ENCODE results near the gene C18orf54.
"Not testable (repeated sequence)": the region's sequence is repeated elsewhere in the genome, so short reads cannot be mapped to it uniquely, and the experiment has no call there.

C18orf54 gene

DNA sequence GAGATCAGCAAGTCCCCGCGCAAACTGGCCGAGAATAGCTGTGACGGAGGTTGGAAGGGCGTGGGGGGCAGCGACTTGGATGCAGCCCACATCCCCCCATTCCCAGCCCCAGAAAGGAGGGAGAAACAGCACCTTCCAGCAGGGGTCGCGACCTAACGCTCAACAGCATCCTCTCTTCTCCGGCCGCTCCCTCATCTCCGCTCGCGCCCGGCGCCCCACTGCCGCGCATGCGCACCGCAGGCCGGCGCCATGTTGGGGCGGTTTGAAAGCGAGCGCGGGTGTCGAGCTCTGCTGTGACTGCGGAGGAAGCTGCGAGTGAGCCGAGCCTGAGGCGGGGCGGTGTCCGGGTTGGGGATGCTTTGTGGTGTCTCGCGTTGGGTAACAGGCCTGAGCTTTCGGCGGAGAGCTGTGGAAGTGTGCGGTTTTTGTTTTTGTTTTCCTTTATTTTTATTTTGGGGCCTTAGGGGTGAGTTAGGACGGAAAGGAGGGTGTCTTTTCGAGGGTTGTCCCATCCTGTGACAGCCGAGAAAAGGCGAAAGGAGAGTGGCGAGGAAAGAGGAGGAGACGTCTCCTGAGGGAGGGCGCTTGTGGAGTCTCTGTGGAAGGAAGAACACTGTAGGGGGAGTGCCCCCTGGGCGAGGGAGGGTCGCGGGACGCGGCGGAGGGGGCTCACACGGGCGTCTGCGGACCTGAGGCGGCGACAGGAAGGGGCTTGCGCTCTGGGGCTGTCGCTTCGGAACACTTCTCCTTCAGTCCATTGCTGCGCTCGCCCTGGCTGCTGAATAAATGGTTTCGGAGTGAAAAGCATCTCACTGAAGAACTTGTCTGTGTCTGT, at the start of gene C18orf54, which contains the start of gene STARD6:
C18orf54 (plus strand) TSS at position 247 of the 835 bp plus-strand sequence. CDS start 2,667 bp downstream, outside the sequence.
STARD6 (minus strand) TSS at position 199 of the 835 bp plus-strand sequence. CDS start 3,285 bp downstream, outside the sequence.
- DNase-seq = peak; percentile 91

DNA sequence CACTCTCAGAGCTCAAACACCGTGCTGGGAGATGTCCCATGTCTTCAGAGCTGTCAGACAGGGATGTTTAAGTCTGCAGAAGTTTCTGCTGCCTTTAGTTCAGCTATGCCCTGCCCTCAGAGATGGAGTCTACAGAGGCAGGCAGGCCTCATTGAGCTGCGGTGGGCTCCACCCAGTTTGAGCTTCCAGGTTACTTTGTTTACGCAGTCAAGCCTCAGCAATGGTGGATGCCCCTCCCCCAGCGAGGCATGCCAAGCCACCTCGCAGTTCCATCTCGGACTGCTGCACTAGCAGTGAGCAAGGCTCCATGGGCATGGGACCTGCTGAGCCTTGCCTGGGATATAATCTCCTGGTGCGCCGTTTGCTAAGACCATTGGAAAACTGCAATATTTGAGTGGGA, 48.1 kb upstream of the C18orf54 start:
- DNase-seq = not testable (repeated sequence)

- DNase-seq = no peak
Measured at GRCh38 chr18:54316071-54316820, 41.5 kb upstream of the C18orf54 start.

GRCh38 chr18:54323561-54323960, 34.1 kb upstream of the C18orf54 start:
- DNase-seq = no peak

DNA sequence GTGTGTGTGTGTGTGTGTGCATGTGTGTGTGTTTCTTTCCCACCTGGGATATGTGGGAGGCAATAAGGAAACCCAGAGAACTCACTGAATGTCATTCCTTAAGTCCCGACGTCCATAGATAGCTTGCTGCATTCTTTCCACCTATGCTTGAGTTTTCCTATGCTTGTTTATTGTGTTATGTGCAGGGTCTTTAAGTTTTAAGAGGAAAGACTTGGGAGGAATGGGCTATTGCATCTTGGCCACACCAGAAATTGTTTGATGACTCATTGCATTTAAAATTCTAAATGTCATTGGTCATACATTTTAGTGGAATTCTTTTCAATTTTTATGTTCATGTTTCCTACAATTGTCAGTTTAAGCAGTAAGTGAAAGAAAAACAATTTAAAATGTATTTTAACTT, 33.7 kb upstream of the C18orf54 start:
- DNase-seq = no peak

DNA sequence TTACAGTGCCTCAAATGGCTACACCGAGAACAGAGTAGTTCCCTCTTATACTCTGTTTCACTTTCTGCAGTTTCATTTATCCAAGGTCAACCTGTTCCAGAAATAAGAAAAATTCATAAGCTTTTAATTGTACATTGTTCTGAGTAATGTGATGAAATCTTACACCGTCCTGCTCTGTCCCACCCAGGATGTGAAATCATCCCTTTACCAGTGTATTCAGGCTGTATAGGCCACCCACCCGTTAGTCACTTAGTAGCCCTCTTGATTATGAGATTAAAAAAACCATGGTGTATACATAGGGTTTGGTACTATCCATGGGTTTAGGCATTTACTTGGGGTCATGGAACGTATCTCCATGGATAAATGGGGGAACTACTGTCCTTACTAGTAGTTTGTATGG, 29.9 kb upstream of the C18orf54 start:
- DNase-seq = no peak

GRCh38 chr18:54329787-54330186, 27.9 kb upstream of the C18orf54 start:
- no peak for DNase-seq

DNA sequence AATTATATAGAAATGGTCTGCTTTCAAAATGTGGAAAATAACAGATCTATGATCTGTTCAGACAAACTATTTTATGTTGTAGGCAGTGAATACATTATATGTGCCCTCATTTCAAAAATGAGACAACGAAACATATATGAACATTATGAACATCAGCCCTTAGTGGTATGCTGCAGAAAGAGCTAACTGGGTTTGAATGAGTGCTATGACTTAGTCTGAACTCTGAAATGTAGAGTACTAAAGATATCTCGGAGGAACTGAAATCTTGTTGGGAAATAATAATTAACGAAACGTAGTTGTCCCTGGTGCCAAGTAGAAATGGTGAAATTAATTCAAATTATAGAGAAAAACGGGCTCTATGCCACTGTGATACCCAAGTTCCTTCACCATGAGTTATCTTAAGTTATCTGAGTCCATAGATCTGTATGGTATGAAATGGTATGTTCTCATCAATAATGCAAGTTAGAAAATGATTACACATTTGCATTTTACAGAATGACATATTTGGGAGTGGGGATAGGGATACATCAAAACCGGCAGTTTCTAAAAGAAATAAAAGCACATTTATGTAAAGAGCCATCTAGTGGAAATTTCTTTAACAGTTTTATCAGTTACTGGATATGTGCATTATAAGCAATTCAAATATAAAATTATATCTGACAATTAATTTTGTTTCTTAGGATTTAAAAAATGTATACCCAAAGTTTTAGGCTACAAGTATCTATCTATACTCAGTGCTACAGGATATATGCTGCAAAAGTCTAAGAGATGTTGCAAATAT, 26.7 kb upstream of the C18orf54 start:
- no peak for DNase-seq

DNA sequence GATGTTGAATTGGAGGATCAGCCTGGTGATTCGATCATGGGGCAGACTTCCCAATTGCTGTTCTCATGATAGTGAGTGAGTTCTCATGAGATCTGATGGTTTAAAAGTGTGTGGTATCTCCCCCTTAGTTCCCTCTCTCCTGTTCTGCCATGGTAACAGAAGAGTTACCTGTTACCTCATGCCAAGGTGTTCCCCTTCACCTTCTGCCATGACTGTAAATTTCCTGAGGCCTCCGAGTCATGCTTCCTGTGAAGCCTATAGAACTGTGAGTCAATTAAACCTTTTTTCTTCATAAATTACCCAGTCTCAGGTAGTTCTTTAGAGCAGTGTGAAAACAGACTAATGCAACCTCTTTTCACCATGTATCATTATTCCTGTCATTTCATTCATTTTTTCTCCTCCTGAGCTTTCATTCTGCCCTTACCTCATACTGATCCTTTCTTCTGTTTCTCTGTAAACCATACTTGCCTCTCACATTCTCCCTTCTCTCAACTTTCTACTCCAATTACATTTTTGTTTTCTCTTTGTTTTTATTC, 22.0 kb upstream of the C18orf54 start:
- DNase-seq = no peak

DNA sequence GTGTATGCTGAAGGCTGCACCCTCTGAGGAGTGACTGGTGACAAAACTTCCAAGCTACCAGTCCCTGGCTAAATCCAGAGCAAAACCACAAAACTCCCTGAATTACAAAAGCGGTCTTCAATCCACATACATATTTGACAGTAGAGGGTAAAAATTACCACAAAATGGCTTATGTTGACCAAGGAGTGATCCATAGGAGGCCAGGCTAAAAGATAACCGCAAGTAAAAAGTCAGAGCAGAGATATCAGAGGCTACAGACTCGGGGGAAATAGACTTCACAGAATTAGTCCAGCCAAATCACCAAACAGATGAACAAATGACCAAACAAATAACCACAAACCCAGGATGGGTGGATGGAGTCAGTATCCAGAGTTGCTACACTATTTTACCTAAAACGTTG, 19.5 kb upstream of the C18orf54 start:
- DNase-seq = no peak

DNA sequence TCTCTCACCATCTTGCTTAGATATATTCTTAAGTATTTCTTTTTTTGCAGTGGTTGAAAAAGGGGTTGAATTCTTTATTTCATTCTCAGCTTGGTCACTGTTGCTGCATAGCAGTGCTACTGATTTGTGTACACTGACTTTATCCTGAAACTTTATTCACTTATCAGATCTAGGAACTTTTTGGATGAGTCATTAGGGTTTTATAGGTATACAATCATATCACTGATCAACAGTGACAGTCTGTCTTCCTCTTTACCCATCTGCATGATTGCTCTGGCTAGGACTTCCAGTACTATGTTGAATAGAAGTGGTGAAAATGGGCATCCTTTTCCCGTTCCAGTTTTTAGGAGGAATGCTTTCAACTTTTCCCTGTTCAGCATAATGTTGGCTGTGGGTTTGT, 6.5 kb upstream of the C18orf54 start:
- DNase-seq = no peak

DNA sequence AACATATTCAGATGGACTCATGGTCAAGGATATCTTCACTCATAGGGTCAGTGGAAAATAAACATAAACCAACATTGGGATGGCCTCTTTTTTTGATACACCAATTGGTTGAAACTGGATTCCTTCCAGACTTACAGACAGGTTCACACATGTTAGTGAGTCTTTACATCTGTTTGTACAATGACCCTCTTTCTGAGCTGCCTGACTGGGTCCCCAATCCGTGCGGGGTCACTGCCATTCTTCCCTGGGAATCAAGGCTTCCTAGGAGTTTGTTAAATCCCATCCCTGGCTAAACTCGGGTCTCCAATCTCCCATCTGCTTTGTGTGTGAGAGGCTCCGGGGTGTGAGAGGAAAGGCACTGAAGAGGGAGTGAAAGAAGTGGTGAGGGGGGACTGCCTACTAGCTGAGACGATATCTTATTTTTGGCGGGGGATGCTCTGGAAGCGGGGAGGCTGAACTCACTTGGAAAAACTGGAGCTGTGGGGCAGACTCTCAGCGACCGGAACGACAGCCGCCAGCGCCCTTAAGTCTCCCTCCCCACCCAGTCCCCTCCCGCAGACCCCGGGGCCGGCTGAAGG, 535 bp upstream of the C18orf54 start:
- no peak for DNase-seq

GRCh38 chr18:54358495-54359040, 862 bp downstream of the C18orf54 start:
- DNase-seq = no peak

DNA sequence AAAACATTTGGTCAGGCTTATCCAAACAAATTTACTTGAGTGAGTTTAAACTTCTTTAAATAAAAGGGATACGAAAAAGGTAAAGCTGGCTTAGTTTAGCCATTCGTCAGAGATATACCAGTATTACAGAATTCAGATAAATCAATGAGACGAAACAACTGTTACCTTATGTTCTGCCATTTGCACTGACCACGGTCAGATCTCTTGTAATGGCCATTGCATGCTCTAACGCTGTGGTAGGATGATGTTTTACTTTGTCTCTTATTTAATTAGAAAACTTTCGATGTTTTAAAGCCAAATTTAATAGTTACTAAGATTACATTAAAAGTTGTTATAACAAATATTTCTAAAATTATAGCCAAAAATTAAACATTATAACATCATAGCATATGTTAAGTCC, 1.5 kb downstream of the C18orf54 start:
- DNase-seq = no peak

DNA sequence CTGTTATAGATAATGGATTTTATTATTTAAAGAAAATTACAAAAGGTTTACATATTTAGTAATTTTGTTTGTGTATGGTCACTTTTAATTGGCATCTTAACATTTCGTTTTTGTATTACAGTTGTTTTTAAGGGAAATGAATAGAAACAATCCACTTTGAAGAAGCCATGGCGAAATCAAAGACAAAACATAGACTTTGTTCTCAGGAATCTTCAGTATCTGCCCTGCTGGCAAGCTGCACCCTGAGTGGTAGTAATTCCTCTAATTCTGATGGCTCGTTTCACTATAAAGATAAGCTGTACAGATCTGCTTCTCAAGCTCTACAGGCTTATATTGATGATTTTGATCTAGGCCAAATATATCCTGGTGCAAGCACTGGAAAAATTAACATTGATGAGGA, 2.7 kb downstream of the C18orf54 start:
- DNase-seq = no peak

GRCh38 chr18:54378057-54378456, 20.4 kb downstream of the C18orf54 start:
- no peak for DNase-seq

- DNase-seq = no peak
Measured at GRCh38 chr18:54381640-54382039, 23.9 kb downstream of the C18orf54 start.

DNA sequence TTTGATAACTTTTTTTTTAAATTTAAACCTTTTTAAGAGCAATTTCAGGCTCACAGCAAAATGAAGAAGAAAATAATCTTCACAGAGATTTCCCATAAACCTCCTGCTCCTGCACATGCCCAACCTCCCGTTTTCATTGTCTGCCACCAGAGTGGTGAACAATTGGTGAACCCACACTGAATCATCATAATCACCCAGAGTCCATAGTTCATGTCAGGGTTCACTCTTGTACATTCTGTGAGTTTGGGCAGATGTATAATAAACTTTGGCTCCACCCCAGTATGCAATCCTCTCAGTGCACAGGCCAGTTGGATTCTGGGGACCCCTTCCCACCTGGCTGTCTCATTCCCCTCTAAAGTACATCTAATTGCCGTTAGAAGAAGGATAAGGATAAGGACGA, 24.4 kb downstream of the C18orf54 start:
- DNase-seq = no peak

DNA sequence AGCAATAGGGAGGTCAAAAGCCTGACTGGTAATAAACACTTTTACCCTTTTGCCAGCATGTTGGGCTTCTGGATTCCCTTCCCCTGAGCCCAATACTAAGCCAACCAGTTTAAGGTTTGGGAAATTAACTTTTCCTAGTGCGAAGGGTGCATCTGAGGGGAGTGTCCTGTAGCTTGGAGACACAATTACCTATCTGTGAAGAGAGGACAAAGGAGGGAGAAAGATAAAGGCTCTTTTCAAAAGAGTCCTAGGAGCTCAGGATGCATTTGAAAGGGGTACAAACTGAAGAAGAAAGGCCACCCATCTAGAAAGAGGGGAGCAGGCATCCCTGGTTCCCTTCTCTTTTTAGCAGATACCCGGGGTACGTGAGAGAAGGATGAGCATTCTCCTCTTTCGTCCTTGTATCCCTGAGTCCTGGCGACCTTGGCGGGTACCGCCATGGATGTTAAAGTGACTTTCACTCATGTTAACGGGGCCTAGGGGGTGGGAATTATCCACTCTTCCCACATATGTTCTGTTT, 25.1 kb downstream of the C18orf54 start:
- no peak for DNase-seq

DNA sequence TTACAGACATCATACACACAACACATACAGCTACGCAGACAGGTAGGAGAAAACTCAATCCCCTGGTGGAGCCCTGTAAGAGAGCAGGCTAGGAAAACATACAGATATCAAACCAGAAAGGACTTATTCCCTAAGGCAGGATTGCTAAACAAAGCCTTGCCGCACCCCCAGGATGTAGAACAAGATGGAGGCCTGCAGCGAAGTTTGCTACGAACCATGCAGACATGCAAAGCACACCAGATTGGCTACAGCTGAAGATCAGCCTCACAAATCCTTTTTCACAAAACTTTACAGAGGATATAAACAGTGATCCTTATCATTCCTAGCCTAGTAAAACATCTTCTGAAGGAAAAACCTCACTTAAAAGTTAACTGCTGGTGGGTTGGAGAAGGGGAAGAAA, 28.3 kb downstream of the C18orf54 start:
- DNase-seq = no peak

DNA sequence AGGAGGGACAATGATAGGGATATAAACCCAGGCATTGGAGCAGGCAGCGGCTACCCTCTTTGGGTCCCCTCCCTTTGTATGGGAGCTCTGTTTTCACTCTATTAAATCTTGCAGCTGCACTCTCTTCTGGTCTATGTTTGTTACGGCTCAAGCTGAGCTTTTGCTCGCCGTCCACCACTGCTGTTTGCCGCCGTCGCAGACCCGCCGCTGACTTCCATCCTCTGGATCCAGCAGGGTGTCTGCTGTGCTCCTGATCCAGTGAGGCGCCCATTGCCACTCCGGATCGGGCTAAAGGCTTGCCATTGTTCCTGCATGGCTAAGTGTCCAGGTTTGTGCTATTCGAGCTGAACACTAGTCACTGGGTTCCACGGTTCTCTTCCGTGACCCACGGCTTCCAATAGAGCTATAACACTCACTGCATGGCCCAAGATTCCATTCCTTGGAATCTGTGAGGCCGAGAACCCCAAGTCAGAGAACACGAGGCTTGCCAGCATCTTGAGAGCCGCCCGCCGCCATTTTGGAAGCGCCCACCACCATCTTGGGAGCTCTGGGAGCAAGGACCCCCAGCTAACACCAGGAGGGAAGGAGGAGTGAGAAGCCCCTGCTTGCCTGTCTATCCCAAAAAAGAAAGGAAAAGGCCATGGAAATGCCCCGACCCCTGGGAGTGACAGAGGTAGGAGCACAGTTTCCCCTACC, 29.2 kb downstream of the C18orf54 start:
- not testable (repeated sequence) for DNase-seq

All from CD4-positive, alpha-beta T cell treated with Interleukin-17A for 4 hours (primary cell).